Activated CD4-positive, alpha-beta T cell treated with anti-CD3 and anti-CD28 coated beads for 36 hours (primary cell): ENCODE measurements around the gene UBE2I. TPM values are rescaled to one million over a fixed set of nuclear protein-coding genes. Genes with fewer than 3 reads are reported as not detected.

Experiments
- ATAC-seq: fragments of 200-7000 bp; cut with Tn5 transposase; one replicate; pipeline ENCODE4 v1.10.0; 2021; ENCODE audit warnings: mild to moderate bottlenecking, moderate library complexity
- CTCF ChIA-PET: fragments of 350-600 bp; sonication (Branson Sonifier 250); formaldehyde crosslinking; loops from one replicate; lab custom pipeline; 2021; ENCODE audit warnings: antibody characterized with exemption; lab: Charles Lee
- POLR2A ChIA-PET: fragments of 350-600 bp; sonication (Branson Sonifier 250); formaldehyde crosslinking; loops from one replicate; lab custom pipeline; 2021; ENCODE audit warnings: antibody characterized with exemption, inconsistent platforms; lab: Charles Lee
- DNase-seq: peaks from one replicate; pipeline ENCODE4 v3.0.0-alpha.2; 2020
- H3K27ac Mint-ChIP-seq: one replicate; pipeline ENCODE4 v1.8.0; 2021; ENCODE audit warnings: mixed read lengths
- H3K27me3 Mint-ChIP-seq: one replicate; pipeline ENCODE4 v1.8.0; 2021; ENCODE audit warnings: mixed read lengths
- H3K36me3 Mint-ChIP-seq: one replicate; pipeline ENCODE4 v1.8.0; 2021; ENCODE audit warnings: low read depth, mixed read lengths
- H3K4me1 Mint-ChIP-seq: one replicate; pipeline ENCODE4 v1.8.0; 2021; ENCODE audit warnings: mixed read lengths
- H3K4me3 Mint-ChIP-seq: one replicate; pipeline ENCODE4 v1.8.0; 2021; ENCODE audit warnings: mild to moderate bottlenecking, moderate library complexity, mixed read lengths
- H3K9me3 Mint-ChIP-seq: one replicate; pipeline ENCODE4 v1.8.0; 2021; ENCODE audit warnings: low read depth, mixed read lengths
- intact Hi-C, 2 experiments: fragments of 100-400 bp; cut with DNase I in 1 of 2; cut with micrococcal nuclease in 1 of 2; formaldehyde crosslinking; loops; one replicate each; pipeline versions ENCODE4 v1.14.2 to v1.15.1; 2022 to 2024; cut with DNase I, micrococcal nuclease
- total RNA-seq, 2 experiments: library from RNA; stranded (reverse); gene quantifications; one replicate each; pipeline ENCODE4 v1.2.3, GENCODE V29; 2021

Gene UBE2I
- total RNA-seq, 2 experiments from 2014 or later = 251 to 358 TPM

- POLR2A ChIA-PET = interaction anchor here (1.4 kb wide), 1 partner anchor 9 kb away, joined by 3 read pairs; the partner anchor contains the start of gene UBE2I
- CTCF ChIA-PET = no interaction called here
- Mint-ChIP-seq H3K4me3 (no peak overlapping the region), H3K4me1 (peaks cover 9% of the 10 kb centered on the region), H3K27ac (no peak overlapping the region), H3K27me3 (no peaks in the 10 kb centered on the region), H3K9me3 (no peaks in the 10 kb centered on the region), H3K36me3 (peaks cover 62% of the 10 kb centered on the region)
- no peak for DNase-seq
- intact Hi-C loops = no loop called here
- no peak for ATAC-seq
Measured at GRCh38 chr16:1317479-1318267, 8.2 kb downstream of the UBE2I start.

GRCh38 chr16:1318268-1318545 is 8.8 kb downstream of the UBE2I start:
- H3K27me3 Mint-ChIP-seq = no peaks in the 10 kb centered on the region
- no peak overlapping the region for H3K27ac Mint-ChIP-seq
- no peaks in the 10 kb centered on the region for H3K9me3 Mint-ChIP-seq
- CTCF ChIA-PET = no interaction called here
- DNase-seq (no peak), ATAC-seq (no peak)
- H3K4me1 Mint-ChIP-seq = peaks cover 4% of the 10 kb centered on the region
- H3K36me3 Mint-ChIP-seq = peaks cover 59% of the 10 kb centered on the region
- POLR2A ChIA-PET = interaction anchor here (1.4 kb wide), 1 partner anchor 9 kb away, joined by 3 read pairs; the partner anchor contains the start of gene UBE2I
- intact Hi-C loops = no loop called here
- no peak overlapping the region for H3K4me3 Mint-ChIP-seq

- H3K27me3 Mint-ChIP-seq = no peaks in the 10 kb centered on the region
- POLR2A ChIA-PET = no interaction called here
- no peak overlapping the region for H3K4me3 Mint-ChIP-seq
- intact Hi-C loops = no loop called here
- no peak overlapping the region for H3K27ac Mint-ChIP-seq
- ATAC-seq (no peak), DNase-seq (no peak)
- peaks cover 64% of the 10 kb centered on the region for H3K36me3 Mint-ChIP-seq
- H3K9me3 Mint-ChIP-seq = no peaks in the 10 kb centered on the region
- CTCF ChIA-PET = no interaction called here
- peaks cover 4% of the 10 kb centered on the region for H3K4me1 Mint-ChIP-seq
Measured at GRCh38 chr16:1319041-1319440, 9.6 kb downstream of the UBE2I start.

GRCh38 chr16:1320097-1320496 is 10.7 kb downstream of the UBE2I start:
- H3K36me3 Mint-ChIP-seq = peaks cover 59% of the 10 kb centered on the region
- no peak overlapping the region for H3K27ac Mint-ChIP-seq
- POLR2A ChIA-PET = no interaction called here
- ATAC-seq = no peak
- intact Hi-C loops = no loop called here
- H3K4me1 Mint-ChIP-seq = no peaks in the 10 kb centered on the region
- H3K9me3 Mint-ChIP-seq = no peaks in the 10 kb centered on the region
- no peak overlapping the region for H3K4me3 Mint-ChIP-seq
- CTCF ChIA-PET = interaction anchor here (0.6 kb wide), 1 partner anchor 31 kb away, joined by 3 read pairs; no protein-coding TSS in a partner anchor
- H3K27me3 Mint-ChIP-seq = no peaks in the 10 kb centered on the region
- DNase-seq = no peak

GRCh38 chr16:1320658-1321240 is 11.3 kb downstream of the UBE2I start:
- Mint-ChIP-seq H3K9me3 (no peaks in the 10 kb centered on the region), H3K4me3 (no peak overlapping the region), H3K27ac (no peak overlapping the region), H3K36me3 (peaks cover 54% of the 10 kb centered on the region), H3K4me1 (no peaks in the 10 kb centered on the region), H3K27me3 (no peaks in the 10 kb centered on the region)
- intact Hi-C loops = no loop called here
- DNase-seq = no peak
- CTCF ChIA-PET = no interaction called here
- POLR2A ChIA-PET = no interaction called here
- no peak for ATAC-seq

GRCh38 chr16:1322407-1322806 is 13.0 kb downstream of the UBE2I start:
- ATAC-seq (no peak), DNase-seq (no peak)
- no peaks in the 10 kb centered on the region for H3K9me3 Mint-ChIP-seq
- CTCF ChIA-PET = no interaction called here
- H3K27me3 Mint-ChIP-seq = no peaks in the 10 kb centered on the region
- no peak overlapping the region for H3K4me3 Mint-ChIP-seq
- H3K27ac Mint-ChIP-seq = no peak overlapping the region
- intact Hi-C loops = no loop called here
- peaks cover 39% of the 10 kb centered on the region for H3K36me3 Mint-ChIP-seq
- no peaks in the 10 kb centered on the region for H3K4me1 Mint-ChIP-seq
- POLR2A ChIA-PET = no interaction called here

GRCh38 chr16:1323296-1324239 is 14.1 kb downstream of the UBE2I start:
- Mint-ChIP-seq H3K9me3 (no peaks in the 10 kb centered on the region), H3K27ac (no peak overlapping the region), H3K4me1 (no peaks in the 10 kb centered on the region), H3K36me3 (peaks cover 27% of the 10 kb centered on the region), H3K27me3 (no peaks in the 10 kb centered on the region), H3K4me3 (no peak overlapping the region)
- no peak for DNase-seq
- ChIA-PET POLR2A (no interaction called here), CTCF (no interaction called here)
- intact Hi-C loops = no loop called here
- no peak for ATAC-seq

GRCh38 chr16:1324286-1324826 is 14.9 kb downstream of the UBE2I start:
- Mint-ChIP-seq H3K36me3 (peaks cover 25% of the 10 kb centered on the region), H3K27ac (no peak overlapping the region)
- CTCF ChIA-PET = interaction anchor here (0.6 kb wide), 1 partner anchor 24 kb away, joined by 3 read pairs; no protein-coding TSS in a partner anchor

GRCh38 chr16:1325261-1325660 is 15.8 kb downstream of the UBE2I start:
- no peak for ATAC-seq
- intact Hi-C loops = no loop called here
- peaks cover 16% of the 10 kb centered on the region for H3K36me3 Mint-ChIP-seq

More at GRCh38 chr16:1324286-1324826, 14.9 kb downstream of the UBE2I start:
- no peaks in the 10 kb centered on the region for H3K9me3 Mint-ChIP-seq
- ATAC-seq (no peak), DNase-seq (no peak)
- no peaks in the 10 kb centered on the region for H3K4me1 Mint-ChIP-seq
- no peak overlapping the region for H3K4me3 Mint-ChIP-seq
- no peaks in the 10 kb centered on the region for H3K27me3 Mint-ChIP-seq
- POLR2A ChIA-PET = no interaction called here
- intact Hi-C loops = no loop called here

GRCh38 chr16:1325673-1326371 is 16.4 kb downstream of the UBE2I start:
- Mint-ChIP-seq H3K4me3 (no peak overlapping the region), H3K4me1 (no peaks in the 10 kb centered on the region), H3K27ac (no peak overlapping the region), H3K27me3 (no peaks in the 10 kb centered on the region), H3K9me3 (no peaks in the 10 kb centered on the region), H3K36me3 (peaks cover 13% of the 10 kb centered on the region)
- ChIA-PET POLR2A (no interaction called here), CTCF (interaction anchor here (0.7 to 1.0 kb wide), 2 partner anchors 10 to 16 kb away, joined by 3 to 4 read pairs; no protein-coding TSS in a partner anchor)
- DNase-seq (no peak), ATAC-seq (no peak)
- intact Hi-C loops = no loop called here

More at GRCh38 chr16:1325261-1325660, 15.8 kb downstream of the UBE2I start:
- no peak overlapping the region for H3K4me3 Mint-ChIP-seq
- no peaks in the 10 kb centered on the region for H3K4me1 Mint-ChIP-seq
- H3K27me3 Mint-ChIP-seq = no peaks in the 10 kb centered on the region
- no peaks in the 10 kb centered on the region for H3K9me3 Mint-ChIP-seq
- no peak overlapping the region for H3K27ac Mint-ChIP-seq
- ChIA-PET CTCF (no interaction called here), POLR2A (no interaction called here)
- DNase-seq = no peak

GRCh38 chr16:1326391-1326790 is 17.0 kb downstream of the UBE2I start:
- peaks cover 2% of the 10 kb centered on the region for H3K27me3 Mint-ChIP-seq
- ATAC-seq (no peak), DNase-seq (no peak)
- H3K9me3 Mint-ChIP-seq = no peaks in the 10 kb centered on the region
- no peak overlapping the region for H3K27ac Mint-ChIP-seq
- H3K4me1 Mint-ChIP-seq = peaks cover 3% of the 10 kb centered on the region
- CTCF ChIA-PET = interaction anchor here (0.7 to 1.0 kb wide), 2 partner anchors 10 to 16 kb away, joined by 3 to 4 read pairs; no protein-coding TSS in a partner anchor
- H3K4me3 Mint-ChIP-seq = no peak overlapping the region
- intact Hi-C loops = no loop called here
- POLR2A ChIA-PET = no interaction called here
- peaks cover 10% of the 10 kb centered on the region for H3K36me3 Mint-ChIP-seq
